H1 (cell line): ENCODE data around the gene PDZD4. TPM values are rescaled to one million over a fixed set of nuclear protein-coding genes. Genes with fewer than 3 reads are reported as not detected.

Experiments used
- CTCF ChIA-PET: fragments of 300-600 bp; sonication (Branson Sonifier 250); formaldehyde crosslinking; loops from one replicate; lab custom pipeline; 2021; ENCODE audit not compliant: partially characterized antibody; lab: Charles Lee
- POLR2A ChIA-PET: fragments of 300-600 bp; sonication (Branson Sonifier 250); formaldehyde crosslinking; loops from one replicate; lab custom pipeline; 2021; ENCODE audit warnings: inconsistent platforms; ENCODE audit not compliant: partially characterized antibody; lab: Charles Lee
- DNase-seq, 2 experiments: peaks; one replicate each; pipeline versions ENCODE4 v3.0.0 to v3.0.0-alpha.2; 2010 to 2022; ENCODE audit warnings: low spot score in 2 of 2, low read depth in 1 of 2, mixed read lengths in 1 of 2
- FAIRE-seq: peaks from 2 replicates; lab custom pipeline; 2011; peaks lifted over from hg19 to GRCh38; lab: Jason Lieb, UNC
- H2AFZ ChIP-seq: 2 replicates; pipeline ENCODE4 v1.8.1; 2012; ENCODE audit warnings: low read length, inconsistent platforms
- H2AK5ac ChIP-seq: 2 replicates; pipeline ENCODE4 v1.6.1; 2013; ENCODE audit warnings: low read depth, low read length
- H2BK120ac ChIP-seq: replicated peaks from 2 replicates; pipeline ENCODE3; 2013; ENCODE audit warnings: low read depth, low read length, inconsistent platforms
- H2BK12ac ChIP-seq: 2 replicates; pipeline ENCODE4 v1.6.1; 2013; ENCODE audit warnings: low read depth, low read length
- H2BK15ac ChIP-seq: 2 replicates; pipeline ENCODE4 v1.6.1; 2013; ENCODE audit warnings: low read length
- H2BK20ac ChIP-seq: 2 replicates; pipeline ENCODE4 v1.6.1; 2013; ENCODE audit warnings: low read length
- H2BK5ac ChIP-seq: 2 replicates; pipeline ENCODE4 v1.6.1; 2013; ENCODE audit warnings: low read depth, low read length
- H3K14ac ChIP-seq: 2 replicates; pipeline ENCODE4 v1.6.1; 2013; ENCODE audit warnings: inconsistent platforms; ENCODE audit not compliant: insufficient read length
- H3K18ac ChIP-seq: 2 replicates; pipeline ENCODE4 v1.6.1; 2013; ENCODE audit warnings: low read length; ENCODE audit errors: extremely low read depth
- H3K23ac ChIP-seq: 2 replicates; pipeline ENCODE4 v1.6.1; 2013; ENCODE audit warnings: inconsistent platforms; ENCODE audit not compliant: insufficient read length
- H3K23me2 ChIP-seq: 2 replicates; pipeline ENCODE4 v1.6.1; 2013; ENCODE audit warnings: low read depth, low read length
- H3K27ac ChIP-seq: 2 replicates; pipeline ENCODE4 v1.6.1; 2011; ENCODE audit warnings: low read depth, low read length, inconsistent platforms
- H3K27me3 ChIP-seq, 4 experiments: replicated peaks in 1 of 4; 1 replicate in 1 of 4; 2 replicates in 3 of 4; pipeline versions ENCODE4 v1.6.1 to v1.8.1; 2011 to 2013; ENCODE audit warnings: low read length in 3 of 4, mild to moderate bottlenecking in 3 of 4, inconsistent platforms in 2 of 4, mixed read lengths in 2 of 4, moderate library complexity in 1 of 4; ENCODE audit not compliant: control insufficient read depth in 3 of 4, insufficient read depth in 3 of 4; ENCODE audit errors: extremely low read depth in 1 of 4
- H3K36me3 ChIP-seq, 4 experiments: 2 replicates each; pipeline versions ENCODE4 v1.6.1 to v1.8.1; 2011 to 2013; ENCODE audit warnings: mild to moderate bottlenecking in 4 of 4, low read length in 3 of 4, moderate library complexity in 2 of 4, control low read depth in 1 of 4, inconsistent platforms in 1 of 4; ENCODE audit not compliant: insufficient read depth in 4 of 4, control insufficient read depth in 2 of 4
- H3K4ac ChIP-seq: replicated peaks from 2 replicates; pipeline ENCODE3; 2013; ENCODE audit warnings: low read length, low read depth, mixed read lengths, inconsistent platforms; ENCODE audit not compliant: insufficient read length
- H3K4me1 ChIP-seq, 4 experiments: replicated peaks in 1 of 4; 1 replicate in 1 of 4; 2 replicates in 3 of 4; pipeline versions ENCODE4 v1.6.1 to v1.8.1; 2011 to 2013; ENCODE audit warnings: low read length in 3 of 4, inconsistent platforms in 2 of 4, mixed read lengths in 1 of 4; ENCODE audit not compliant: insufficient read depth in 4 of 4, control insufficient read depth in 3 of 4
- H3K4me2 ChIP-seq, 2 experiments: 2 replicates each; pipeline versions ENCODE4 v1.6.1 to v1.8.1; 2011 to 2013; ENCODE audit warnings: low read depth in 2 of 2, low read length in 2 of 2, control low read depth in 1 of 2, inconsistent platforms in 1 of 2, mild to moderate bottlenecking in 1 of 2; ENCODE audit not compliant: insufficient read depth in 1 of 2
- H3K4me3 ChIP-seq, 4 experiments: fragments of 200-600, 300-600 bp in 1 of 4; sonication (generic), shearing (Covaris generic), sonication (Bioruptor Twin) in 1 of 4; 2 replicates each; pipeline versions ENCODE4 v1.5.1 to v1.8.1; 2011 to 2016; ENCODE audit warnings: low read length in 4 of 4, low read depth in 3 of 4, control low read depth in 2 of 4, inconsistent platforms in 2 of 4, mild to moderate bottlenecking in 2 of 4, mixed read lengths in 1 of 4, moderate library complexity in 1 of 4; ENCODE audit not compliant: insufficient read depth in 2 of 4; ENCODE audit errors: extremely low read depth in 1 of 4
- H3K56ac ChIP-seq: replicated peaks from 2 replicates; pipeline ENCODE3; 2013; ENCODE audit warnings: low read depth, mild to moderate bottlenecking, mixed read lengths, low read length, inconsistent platforms; ENCODE audit not compliant: insufficient read length
- H3K79me1 ChIP-seq: 2 replicates; pipeline ENCODE4 v1.6.1; 2013; ENCODE audit warnings: low read depth, low read length, control low read depth
- H3K79me2 ChIP-seq, 2 experiments: 2 replicates each; pipeline versions ENCODE4 v1.6.1 to v1.8.1; 2012 to 2013; ENCODE audit warnings: low read length in 2 of 2, mild to moderate bottlenecking in 2 of 2, inconsistent platforms in 1 of 2; ENCODE audit not compliant: insufficient read depth in 2 of 2, control insufficient read depth in 1 of 2
- H3K9ac ChIP-seq, 4 experiments: replicated peaks in 1 of 4; 1 replicate in 1 of 4; 2 replicates in 3 of 4; pipeline versions ENCODE4 v1.6.1 to v1.8.1; 2011 to 2013; ENCODE audit warnings: low read depth in 3 of 4, low read length in 3 of 4, control low read depth in 2 of 4, mild to moderate bottlenecking in 2 of 4, moderate library complexity in 2 of 4, inconsistent platforms in 1 of 4; ENCODE audit errors: extremely low read depth in 1 of 4
- H3K9me3 ChIP-seq, 2 experiments: 2 replicates each; pipeline versions ENCODE4 v1.6.1 to v1.8.1; 2012 to 2013; ENCODE audit warnings: mild to moderate bottlenecking in 2 of 2, moderate library complexity in 2 of 2, control low read depth in 1 of 2, inconsistent platforms in 1 of 2, low read depth in 1 of 2, low read length in 1 of 2, mixed read lengths in 1 of 2; ENCODE audit not compliant: insufficient read depth in 2 of 2
- H4K20me1 ChIP-seq, 2 experiments: replicated peaks in 1 of 2; 2 replicates each; pipeline versions ENCODE3 to v1.8.1; 2011 to 2013; ENCODE audit warnings: inconsistent platforms in 2 of 2, low read length in 2 of 2, mild to moderate bottlenecking in 1 of 2; ENCODE audit not compliant: insufficient read depth in 2 of 2, control insufficient read depth in 1 of 2
- H4K5ac ChIP-seq: 2 replicates; pipeline ENCODE4 v1.6.1; 2013; ENCODE audit warnings: low read length, low read depth, mixed read lengths, inconsistent platforms; ENCODE audit not compliant: insufficient read length
- H4K8ac ChIP-seq: 2 replicates; pipeline ENCODE4 v1.8.0; 2013; ENCODE audit warnings: mild to moderate bottlenecking, moderate library complexity, low read length, inconsistent platforms; ENCODE audit not compliant: insufficient read depth; ENCODE audit errors: extremely low read depth
- H4K91ac ChIP-seq: replicated peaks from 2 replicates; pipeline ENCODE3; 2013; ENCODE audit warnings: low read length, mixed read lengths, inconsistent platforms; ENCODE audit not compliant: insufficient read length
- ASH2L ChIP-seq: fragments of 200-600, 300-600 bp; sonication (generic); IDR thresholded peaks from one replicate; pipeline ENCODE4 v1.7.1; 2017; ENCODE audit warnings: low read length
- CEBPB ChIP-seq: IDR thresholded peaks from 2 replicates; pipeline ENCODE4 v1.6.1; 2012; ENCODE audit warnings: low read depth, low read length
- CHD1 ChIP-seq: IDR thresholded peaks from 2 replicates; pipeline ENCODE4 v1.6.1; 2012; ENCODE audit warnings: low read depth, low read length, improper control_type of control experiment
- CHD2 ChIP-seq: IDR thresholded peaks from 2 replicates; pipeline ENCODE4 v1.6.1; 2012; ENCODE audit warnings: low read length, improper control_type of control experiment
- E2F6 ChIP-seq: IDR thresholded peaks from 2 replicates; pipeline ENCODE4 v1.6.1; 2012; ENCODE audit warnings: inconsistent platforms
- JUND ChIP-seq: IDR thresholded peaks from 2 replicates; pipeline ENCODE4 v1.6.1; 2011; ENCODE audit warnings: mild to moderate bottlenecking, improper control_type of control experiment, low read length
- KDM1A ChIP-seq: fragments of 200-600, 300-600 bp; sonication (generic); IDR thresholded peaks from 2 replicates; pipeline ENCODE4 v1.7.1; 2016; ENCODE audit warnings: mild to moderate bottlenecking, low read length, borderline replicate concordance
- SIX5 ChIP-seq: IDR thresholded peaks from 2 replicates; pipeline ENCODE4 v1.6.1; 2011; ENCODE audit warnings: mild to moderate bottlenecking, low read depth, low read length
- WGBS, 2 experiments: shearing (Covaris generic) in 1 of 2; methylation state at CpG; one replicate each; pipeline versions ENCODE4 v1.1.6 to v1.1.7; 2013 to 2015; ENCODE audit warnings: low lambda C conversion rate in 2 of 2, mixed read lengths in 2 of 2, inconsistent platforms in 1 of 2, low coverage in 1 of 2, missing lambda C conversion rate in 1 of 2; ENCODE audit not compliant: insufficient replicate concordance in 2 of 2, insufficient coverage in 1 of 2, insufficient read length in 1 of 2; ENCODE audit errors: extremely low coverage in 1 of 2, missing lambda C conversion rate in 1 of 2; 5-methylcytosine and 5-hydroxymethylcytosine counted together
- polyA plus RNA-seq, 7 experiments: library from polyadenylated mRNA; depleted of rRNA in 3 of 7; stranded (reverse) in 5 of 7; unstranded in 2 of 7; fragments of >200 nt in 5 of 7; fragments of 200-250 nt in 2 of 7; gene quantifications; 1 replicate in 5 of 7; 2 replicates in 1 of 7; 4 replicates in 1 of 7; pipeline versions ENCODE4 v1.2.1 to v1.2.3, GENCODE V29; 2011 to 2013; ENCODE audit warnings: missing spikeins in 2 of 7, mixed read lengths in 2 of 7
- total RNA-seq: library from RNA; stranded (reverse); fragmentation: NEBNext Ultra II Directional; extraction: Animal tissue kit (Norgen Biotek cat#: 25700); gene quantifications from 2 replicates; pipeline ENCODE4 v1.2.1, GENCODE V29; 2021

The PDZD4 gene
- total and polyA plus RNA-seq, 2 of the 8 experiments (the other 6 are each of a cell fraction or from before 2014, with no cell fraction given) = 45.8 to 169 TPM

GRCh38 chrX:153845195-153845594 lies 14.9 kb upstream of the PDZD4 start:
- Histone ChIP-seq H3K23me2 (no peaks in the 10 kb centered on the region), H3K4me1 (peaks cover 0 to 12% (median 3%) of the 10 kb centered on the region in 4 experiments; a peak in 5 of 7 replicates), H4K8ac (no peak overlapping the region), H3K9ac (peak overlapping the region in 2 of 4 experiments; percentile 25 to 47; a peak in 1 of 7 replicates), H3K27me3 (no peaks in the 10 kb centered on the region), H3K4me2 (peak overlapping the region; percentile 49 to 61), H2BK5ac (peak overlapping the region; percentile 95; the same call in 1 of the 2 replicates), H2AFZ (no peak overlapping the region), H3K4me3 (peak overlapping the region in 1 of 4 experiments; percentile 45; a peak in 1 of 8 replicates), H3K56ac (peak overlapping the region; percentile 47), H2BK120ac (no peak overlapping the region), H3K9me3 (no peaks in the 10 kb centered on the region), H3K36me3 (no peaks in the 10 kb centered on the region), H2BK12ac (peak overlapping the region; percentile 94; the same call in 1 of the 2 replicates), H3K14ac (no peak overlapping the region), H3K79me1 (no peaks in the 10 kb centered on the region), H4K5ac (no peak overlapping the region), H2BK15ac (no peak overlapping the region), H4K91ac (peak overlapping the region; percentile 25), H2AK5ac (no peak overlapping the region; the same call in 1 of the 2 replicates), H3K18ac (no peak overlapping the region), H4K20me1 (no peaks in the 10 kb centered on the region), H3K4ac (no peak overlapping the region), H2BK20ac (0 out of 2 replicates have a peak overlapping the region, but pooled peaks have one; percentile 48), H3K79me2 (no peaks in the 10 kb centered on the region), H3K23ac (no peak overlapping the region), H3K27ac (peak overlapping the region; percentile 75; the same call in 1 of the 2 replicates)
- no peak for DNase-seq
- ChIA-PET CTCF (interaction anchor here (0.9 to 1.5 kb wide), 2 partner anchors 14 to 66 kb away, joined by 3 to 4 read pairs; no protein-coding TSS in a partner anchor), POLR2A (interaction anchor here (0.9 to 3.3 kb wide), 7 partner anchors 12 to 51 kb away, joined by 3 to 13 read pairs (median 4); partner anchors contain the start of genes IDH3G and SSR4)
- FAIRE-seq = peak; percentile 95
- 4% methylated on average over 3 of the region's 6 CpGs; no CpG with 5 or more reads in 1 of the 2 experiments for WGBS, 2 experiments
- no peak for TF ChIP-seq CHD2
- peak; percentile 41 for TF ChIP-seq ASH2L
- TF ChIP-seq CEBPB = peak; percentile 12; the same call in 1 of the 2 replicates
- TF ChIP-seq SIX5 = no peak
- no peak for TF ChIP-seq KDM1A
- no peak for TF ChIP-seq E2F6
- no peak for TF ChIP-seq JUND
- TF ChIP-seq CHD1 = no peak
